ENCODE data around the gene PHKB.

PHKB gene

GRCh38 chr16:47722046-47722445 is 260.9 kb downstream of the PHKB start:
- H3K4me3 ChIP-seq = no peak overlapping the region
- no peak for DNase-seq (ENCODE audit: low spot score)
- TF ChIP-seq CTCF (IDR thresholded peaks at IDR 0.05) = no peak
- no peak overlapping the region for H3K27ac ChIP-seq

- no peak for TF ChIP-seq CTCF (IDR thresholded peaks at IDR 0.05)
- no peak for DNase-seq (ENCODE audit: low spot score)
- no peak overlapping the region for H3K27ac ChIP-seq
- H3K4me3 ChIP-seq = no peak overlapping the region
Observed at GRCh38 chr16:47724115-47724785, 263.1 kb downstream of the PHKB start.

- DNase-seq (ENCODE audit: low spot score) = no peak
Observed at GRCh38 chr16:47725188-47725695, 264.1 kb downstream of the PHKB start.

GRCh38 chr16:47726031-47726675 is 265.0 kb downstream of the PHKB start:
- DNase-seq (ENCODE audit: low spot score) = no peak
- Histone ChIP-seq H3K4me3 (no peak overlapping the region), H3K27ac (no peak overlapping the region)
- no peak for TF ChIP-seq CTCF (IDR thresholded peaks at IDR 0.05)

More at GRCh38 chr16:47725188-47725695, 264.1 kb downstream of the PHKB start:
- Histone ChIP-seq H3K27ac (no peak overlapping the region), H3K4me3 (no peak overlapping the region)
- TF ChIP-seq CTCF (IDR thresholded peaks at IDR 0.05) = no peak

- DNase-seq (ENCODE audit: low spot score) = no peak
- no peak for TF ChIP-seq CTCF (IDR thresholded peaks at IDR 0.05)
- no peak overlapping the region for H3K4me3 ChIP-seq
- no peak overlapping the region for H3K27ac ChIP-seq
Observed at GRCh38 chr16:47727131-47727530, 266.0 kb downstream of the PHKB start.

- Histone ChIP-seq H3K4me3 (no peak overlapping the region), H3K27ac (no peak overlapping the region)
- DNase-seq (ENCODE audit: low spot score) = no peak
- no peak for TF ChIP-seq CTCF (IDR thresholded peaks at IDR 0.05)
Observed at GRCh38 chr16:47728205-47728604, 267.1 kb downstream of the PHKB start.

GRCh38 chr16:47729701-47730100 is 268.6 kb downstream of the PHKB start:
- Histone ChIP-seq H3K27ac (no peak overlapping the region), H3K4me3 (no peak overlapping the region)
- TF ChIP-seq CTCF (IDR thresholded peaks at IDR 0.05) = no peak
- no peak for DNase-seq (ENCODE audit: low spot score)

All from coronary artery (tissue), 2 donors.